GM12878 (cell line): Measurements from ENCODE around the gene SEC14L1. TPM values are rescaled to one million over a fixed set of nuclear protein-coding genes. Genes with fewer than 3 reads are reported as not detected.

Experiments used
- ATAC-seq: fragments of 200-7000 bp; cut with Tn5 transposase; 3 replicates; pipeline ENCODE4 v1.9.1; 2020; ENCODE audit warnings: mild to moderate bottlenecking, moderate library complexity
- BruUV-seq: library from RNA; stranded (reverse); fragments of 400-500 nt; replicated peaks from 2 replicates; lab custom pipeline; 2021; lab: Mats Ljungman, UMichigan
- CTCF ChIA-PET: fragments of 300-600 bp; sonication (Branson Sonifier 250); formaldehyde crosslinking; extraction: SDS; loops from one replicate; lab custom pipeline; 2021; ENCODE audit warnings: inconsistent platforms; lab: Yijun Ruan, JAX
- POLR2A ChIA-PET: fragments of 350-600 bp; formaldehyde crosslinking; extraction: SDS; loops from one replicate; lab custom pipeline; 2021; ENCODE audit warnings: inconsistent platforms; lab: Charles Lee
- RAD21 ChIA-PET: fragments of 300-600 bp; sonication (Branson Sonifier 250); formaldehyde crosslinking; loops from one replicate; lab custom pipeline; 2023; ENCODE audit warnings: antibody characterized with exemption; ENCODE audit not compliant: unreplicated experiment; lab: Charles Lee
- SMC1A ChIA-PET: fragments of 300-600 bp; sonication (Branson Sonifier 250); formaldehyde crosslinking; loops from one replicate; lab custom pipeline; 2023; ENCODE audit not compliant: unreplicated experiment, uncharacterized antibody; lab: Charles Lee
- DNase-seq: peaks from one replicate; pipeline ENCODE4 v3.0.0-alpha.2; 2011; ENCODE audit warnings: low read depth, low spot score
- FAIRE-seq: peaks from 3 replicates; lab custom pipeline; 2011; peaks lifted over from hg19 to GRCh38; lab: Jason Lieb, UNC
- H2AFZ ChIP-seq: 2 replicates; pipeline ENCODE4 v1.6.0; 2011; ENCODE audit warnings: low read depth, low read length, control low read depth; ENCODE audit not compliant: control insufficient read depth
- H3K27ac ChIP-seq: 2 replicates; pipeline ENCODE4 v1.5.1; 2011; ENCODE audit warnings: control low read depth; ENCODE audit not compliant: control insufficient read depth, insufficient read depth
- H3K27me3 ChIP-seq, 2 experiments: replicated peaks in 1 of 2; 2 replicates each; pipeline versions ENCODE4 v1.6.0 to v1.6.1; 2011; ENCODE audit warnings: low read length in 1 of 2; ENCODE audit not compliant: control insufficient read depth in 2 of 2, insufficient read depth in 2 of 2
- H3K36me3 ChIP-seq, 2 experiments: 2 replicates each; pipeline ENCODE4 v1.5.1; 2011; ENCODE audit warnings: low read length in 1 of 2; ENCODE audit not compliant: control insufficient read depth in 2 of 2, insufficient read depth in 2 of 2
- H3K4me1 ChIP-seq: 2 replicates; pipeline ENCODE4 v1.6.1; 2011; ENCODE audit warnings: mild to moderate bottlenecking, low read length, moderate library complexity, mixed read lengths; ENCODE audit not compliant: control insufficient read depth, insufficient read depth
- H3K4me2 ChIP-seq: 2 replicates; pipeline ENCODE4 v1.6.0; 2011; ENCODE audit warnings: control low read depth; ENCODE audit not compliant: control insufficient read depth, insufficient read depth
- H3K4me3 ChIP-seq: fragments of 200-600 bp; sonication (generic); 2 replicates; pipeline ENCODE4 v1.5.1; 2016
- H3K79me2 ChIP-seq: 2 replicates; pipeline ENCODE4 v1.6.0; 2011; ENCODE audit warnings: low read length; ENCODE audit not compliant: control insufficient read depth, insufficient read depth
- H3K9ac ChIP-seq: 2 replicates; pipeline ENCODE4 v1.8.0; 2011; ENCODE audit warnings: low read length, control low read depth, mixed read lengths; ENCODE audit not compliant: control insufficient read depth, insufficient read depth
- H3K9me3 ChIP-seq: replicated peaks from 3 replicates; pipeline ENCODE4 v1.5.1; 2011; ENCODE audit warnings: mild to moderate bottlenecking, low read length; ENCODE audit not compliant: control insufficient read depth, insufficient read depth
- H4K20me1 ChIP-seq: 2 replicates; pipeline ENCODE4 v1.6.0; 2011; ENCODE audit not compliant: control insufficient read depth, insufficient read depth
- CTCF ChIP-seq, 3 experiments: IDR thresholded peaks in 2 of 3; conservative IDR thresholded peaks in 1 of 3; 2 replicates each; pipeline ENCODE4 v1.5.1; 2011; ENCODE audit warnings: low read depth in 3 of 3, low read length in 3 of 3, mild to moderate bottlenecking in 3 of 3, control low read depth in 2 of 3, moderate library complexity in 2 of 3, inconsistent platforms in 1 of 3, mixed read lengths in 1 of 3; ENCODE audit not compliant: control insufficient read depth in 2 of 3, insufficient read depth in 1 of 3; ENCODE audit errors: extremely low read depth in 1 of 3
- E2F8 ChIP-seq: fragments of 450-650 bp; IDR thresholded peaks from 2 replicates; pipeline ENCODE4 v1.6.1; 2018; ENCODE audit warnings: mild to moderate bottlenecking, low read depth, moderate library complexity; ENCODE audit not compliant: partially characterized antibody
- ESRRA ChIP-seq: IDR thresholded peaks from 2 replicates; pipeline ENCODE4 v1.6.1; 2012; ENCODE audit warnings: mild to moderate bottlenecking, low read length, improper control_type of control experiment
- NR2C1 ChIP-seq: fragments of 450-650 bp; IDR thresholded peaks from 2 replicates; pipeline ENCODE4 v1.6.1; 2017; ENCODE audit warnings: antibody characterized with exemption, mild to moderate bottlenecking, moderate library complexity
- YBX1 ChIP-seq: fragments of 450-650 bp; IDR thresholded peaks from 2 replicates; pipeline ENCODE4 v1.6.1; 2016; ENCODE audit warnings: antibody characterized with exemption
- WGBS: methylation state at CpG from one replicate; pipeline ENCODE4 v1.1.6; 2016; ENCODE audit warnings: low lambda C conversion rate; ENCODE audit not compliant: insufficient replicate concordance, insufficient coverage; ENCODE audit errors: missing lambda C conversion rate; 5-methylcytosine and 5-hydroxymethylcytosine counted together
- in situ Hi-C: fragments of 300-500 bp; cut with MboI; formaldehyde crosslinking; loops from 9 replicates; pipeline ENCODE4 v1.14.3; 2018; ENCODE audit warnings: mixed read lengths
- intact Hi-C: fragments of 100-400 bp; cut with micrococcal nuclease; formaldehyde crosslinking; loops from one replicate; pipeline ENCODE4 v1.14.2; 2022; ENCODE audit not compliant: unreplicated experiment
- polyA plus RNA-seq, 11 experiments: library from polyadenylated mRNA; depleted of rRNA in 4 of 11; unstranded in 6 of 11; stranded (reverse) in 5 of 11; fragments of >200 nt; fragmentation: Nextera tagmentation in 4 of 11; fragmentation: Illumina TruSeq in 1 of 11; extraction: Ambion mirVana in 4 of 11; extraction: Trizol in 1 of 11; gene quantifications; 1 replicate in 1 of 11; 2 replicates in 10 of 11; pipeline versions ENCODE4 v1.2.1 to v1.2.3, GENCODE V29; 2011 to 2016; ENCODE audit warnings: inconsistent platforms in 2 of 11, missing spikeins in 2 of 11, low read depth in 1 of 11
- total RNA-seq, 4 experiments: library from RNA; depleted of rRNA in 3 of 4; stranded (reverse); fragments of >200 nt in 3 of 4; fragmentation: Illumina TruSeq in 1 of 4; extraction: Trizol in 1 of 4; gene quantifications; 2 replicates each; pipeline versions ENCODE4 v1.2.1 to v1.2.3, GENCODE V29; 2013 to 2021

SEC14L1 gene
- total and polyA plus RNA-seq, 10 of the 15 experiments (the other 5 are each of a cell fraction or from before 2014, with no cell fraction given): 6.3 to 66.1 (median 33.5) TPM

- FAIRE-seq (no peak), ATAC-seq (no peak), DNase-seq (no peak)
- Histone ChIP-seq H3K4me3 (no peak overlapping the region), H2AFZ (no peak overlapping the region), H3K36me3 (no peaks in the 10 kb centered on the region), H4K20me1 (no peaks in the 10 kb centered on the region), H3K4me2 (no peak overlapping the region), H3K4me1 (peaks cover 8% of the 10 kb centered on the region), H3K9me3 (no peaks in the 10 kb centered on the region), H3K27ac (no peak overlapping the region), H3K9ac (no peak overlapping the region), H3K27me3 (no peaks in the 10 kb centered on the region), H3K79me2 (no peaks in the 10 kb centered on the region)
- no TSS peak for BruUV-seq
- no peak for TF ChIP-seq CTCF (IDR thresholded peaks at IDR 0.05 in 2 of 3, conservative IDR thresholded peaks at IDR 0.05 in 1 of 3; ENCODE audit: control insufficient read depth in 2 of 3, extremely low read depth in 1 of 3, insufficient read depth in 1 of 3, low read depth in 3 of 3, low read length in 3 of 3)
- TF ChIP-seq YBX1: no peak
- TF ChIP-seq ESRRA: no peak
- TF ChIP-seq E2F8: no peak
- no peak for TF ChIP-seq NR2C1
- ChIA-PET POLR2A (interaction anchor here (0.7 kb wide), 1 partner anchor 15 kb away, joined by 3 read pairs; no protein-coding TSS in a partner anchor), SMC1A (no interaction called here), RAD21 (no interaction called here), CTCF (no interaction called here)
- in situ Hi-C loops (no loop called here), intact Hi-C loops (no loop called here)
- 65% methylated on average over 3 of the region's 5 CpGs for WGBS
Observed at GRCh38 chr17:77131904-77132303, 8.9 kb upstream of the SEC14L1 start.
